Measurements from ENCODE around the gene PTGES2. TPM values are rescaled to one million over a fixed set of nuclear protein-coding genes. Genes with fewer than 3 reads are reported as not detected.
"Not testable (repeated sequence)": the region's sequence is repeated elsewhere in the genome, so short reads cannot be mapped to it uniquely, and the experiment has no call there.

Gene PTGES2
- total RNA-seq, 2 experiments from 2014 or later = 47.7 to 48.5 TPM

DNA sequence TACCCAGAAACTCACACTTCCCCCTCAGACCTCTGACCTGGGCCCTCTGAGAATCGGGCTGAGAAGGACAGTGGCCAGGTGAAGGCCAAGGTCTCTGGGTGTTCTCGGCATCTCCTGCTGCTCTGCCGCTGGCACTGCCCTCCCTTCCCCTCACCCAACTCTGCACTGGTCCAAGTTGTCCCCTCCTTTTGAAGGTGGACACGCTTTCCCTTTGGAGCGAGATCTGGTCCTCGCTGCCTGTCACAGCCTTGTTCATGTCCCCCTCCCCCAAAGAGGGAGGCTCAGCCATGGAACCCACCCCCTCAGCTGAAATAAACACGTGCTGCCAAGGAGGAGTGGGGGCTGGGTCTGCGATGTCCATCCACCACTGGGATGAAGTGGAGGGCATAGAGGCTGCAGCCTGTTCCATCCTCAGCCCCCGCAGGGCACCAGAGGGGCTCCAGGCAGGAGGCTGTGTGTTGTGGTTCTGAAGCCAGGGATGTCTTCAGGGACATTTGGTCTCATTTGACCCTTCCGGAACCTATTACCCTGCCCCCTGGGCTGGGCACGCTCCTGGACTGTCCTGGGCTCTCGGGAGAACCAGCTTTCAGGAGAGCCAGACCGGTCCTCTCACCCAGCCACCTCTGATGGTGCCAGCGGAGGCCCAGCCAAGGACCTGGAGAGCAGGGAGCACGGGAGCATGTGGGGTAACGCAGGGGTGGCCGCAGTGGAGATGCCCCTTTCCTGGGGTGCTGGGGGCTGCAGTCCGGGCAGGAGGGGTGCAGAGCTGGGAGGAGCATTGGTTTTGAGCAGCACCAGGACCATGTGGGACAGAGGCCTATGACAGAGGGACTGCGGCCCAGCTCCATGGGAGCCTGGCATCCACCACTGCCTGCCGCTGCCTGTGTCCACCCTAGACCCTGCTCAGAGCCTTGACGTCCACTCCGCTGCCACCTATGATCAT lies 17.0 kb upstream of the PTGES2 start:
- ChIA-PET CTCF (no interaction called here), POLR2A (no interaction called here)
- Mint-ChIP-seq H3K9me3 (ENCODE audit: low read depth) (no peaks in the 10 kb centered on the region), H3K27ac (no peak overlapping the region), H3K4me1 (peaks cover 9% of the 10 kb centered on the region), H3K27me3 (no peaks in the 10 kb centered on the region), H3K4me3 (no peak overlapping the region), H3K36me3 (ENCODE audit: low read depth) (no peaks in the 10 kb centered on the region)
- DNase-seq (no peak), ATAC-seq (no peak)
- intact Hi-C loops (cut with DNase I, micrococcal nuclease) = no loop called here

DNA sequence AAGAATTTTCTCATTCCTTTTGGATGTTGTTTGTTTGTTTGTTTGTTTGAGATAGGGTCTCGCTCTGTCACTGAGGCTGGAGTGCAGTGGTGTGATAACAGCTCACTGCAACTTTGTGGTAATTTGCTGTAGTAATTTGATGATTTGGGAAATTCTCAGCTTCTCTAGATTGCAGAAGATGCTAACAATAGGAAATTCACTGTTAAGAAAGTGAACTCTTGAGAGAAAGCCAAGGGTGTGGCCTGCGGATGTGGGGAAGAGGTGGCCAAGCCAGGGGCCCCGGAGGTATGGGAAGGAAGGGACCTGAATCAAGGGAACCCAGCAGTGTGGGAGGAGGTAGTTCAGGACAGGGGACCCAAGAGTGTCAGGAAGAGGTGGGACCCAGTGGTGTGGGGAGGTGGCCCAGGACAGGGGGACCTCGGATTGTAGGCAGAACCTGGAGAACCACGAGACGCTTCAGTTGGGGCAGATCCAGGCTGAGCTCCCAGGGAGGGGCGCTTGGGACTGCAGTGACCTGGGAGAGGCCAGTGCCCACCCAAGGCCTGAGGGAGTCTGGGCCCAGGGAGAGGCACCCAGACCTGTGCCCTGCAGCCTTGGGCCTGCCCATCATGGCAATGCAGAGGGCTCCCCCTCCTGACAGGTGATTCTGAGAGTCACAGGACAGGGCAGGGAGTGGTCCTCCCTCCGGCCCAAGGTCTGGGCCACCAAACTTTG lies 16.2 kb upstream of the PTGES2 start:
- Mint-ChIP-seq H3K4me1 (peaks cover 9% of the 10 kb centered on the region), H3K27ac (no peak overlapping the region), H3K9me3 (ENCODE audit: low read depth) (no peaks in the 10 kb centered on the region), H3K4me3 (no peak overlapping the region), H3K27me3 (no peaks in the 10 kb centered on the region), H3K36me3 (ENCODE audit: low read depth) (no peaks in the 10 kb centered on the region)
- ATAC-seq (no peak), DNase-seq (no peak)
- ChIA-PET POLR2A (interaction anchor here (0.5 kb wide), 1 partner anchor 158 kb away, joined by 3 read pairs; no protein-coding TSS in a partner anchor), CTCF (interaction anchor here (0.7 to 2.4 kb wide), 2 partner anchors 19 to 91 kb away, joined by 3 to 6 read pairs; no protein-coding TSS in a partner anchor)
- intact Hi-C loops (cut with DNase I, micrococcal nuclease) = no loop called here

- DNase-seq (no peak), ATAC-seq (no peak)
- no peaks in the 10 kb centered on the region for H3K9me3 Mint-ChIP-seq (ENCODE audit: low read depth)
- POLR2A ChIA-PET = no interaction called here
- H3K4me3 Mint-ChIP-seq = no peak overlapping the region
- intact Hi-C loops (cut with DNase I, micrococcal nuclease) = no loop called here
- peaks cover 9% of the 10 kb centered on the region for H3K4me1 Mint-ChIP-seq
- CTCF ChIA-PET = interaction anchor here (0.6 to 2.4 kb wide), 2 partner anchors 18 to 25 kb away, joined by 3 to 6 read pairs; no protein-coding TSS in a partner anchor
- H3K36me3 Mint-ChIP-seq (ENCODE audit: low read depth) = no peaks in the 10 kb centered on the region
- H3K27me3 Mint-ChIP-seq = no peaks in the 10 kb centered on the region
- H3K27ac Mint-ChIP-seq = no peak overlapping the region
Measured at GRCh38 chr9:128142596-128142995, 15.1 kb upstream of the PTGES2 start.

GRCh38 chr9:128142061-128142460 lies 14.5 kb upstream of the PTGES2 start:
- ChIA-PET CTCF (interaction anchor here (0.6 to 2.4 kb wide), 3 partner anchors 9 to 25 kb away, joined by 3 to 6 read pairs (median 3); no protein-coding TSS in a partner anchor), POLR2A (no interaction called here)
- H3K4me3 Mint-ChIP-seq = no peak overlapping the region
- H3K36me3 Mint-ChIP-seq (ENCODE audit: low read depth) = no peaks in the 10 kb centered on the region
- intact Hi-C loops (cut with DNase I, micrococcal nuclease) = no loop called here
- H3K27ac Mint-ChIP-seq = peak overlapping the region; percentile 75
- H3K4me1 Mint-ChIP-seq = peaks cover 9% of the 10 kb centered on the region
- H3K27me3 Mint-ChIP-seq = no peaks in the 10 kb centered on the region
- no peaks in the 10 kb centered on the region for H3K9me3 Mint-ChIP-seq (ENCODE audit: low read depth)
- ATAC-seq = peak; percentile 74
- peak; percentile 20 for DNase-seq

DNA sequence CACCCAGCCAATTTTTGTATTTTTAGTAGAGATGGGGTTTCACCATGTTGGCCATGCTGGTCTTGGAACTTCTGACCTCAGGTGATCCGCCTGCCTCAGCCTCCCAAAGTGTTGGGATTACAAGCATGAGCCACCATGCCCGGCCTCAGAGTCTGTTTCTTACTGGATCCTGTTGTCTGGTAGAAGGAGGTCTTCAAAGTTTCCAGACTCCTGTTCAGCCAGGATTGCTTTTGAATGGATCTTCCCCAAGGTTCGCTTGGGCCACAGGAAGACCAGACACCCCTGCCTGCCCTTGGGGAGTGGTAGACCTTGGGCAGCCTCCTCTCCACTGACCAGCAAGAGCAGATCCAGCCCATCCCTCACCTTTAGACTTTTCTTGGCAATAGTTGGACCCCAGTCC lies 14.1 kb upstream of the PTGES2 start:
- H3K27ac Mint-ChIP-seq = no peak overlapping the region
- intact Hi-C loops (cut with DNase I, micrococcal nuclease) = no loop called here
- peaks cover 9% of the 10 kb centered on the region for H3K4me1 Mint-ChIP-seq
- no peaks in the 10 kb centered on the region for H3K9me3 Mint-ChIP-seq (ENCODE audit: low read depth)
- ATAC-seq (no peak), DNase-seq (no peak)
- H3K4me3 Mint-ChIP-seq = no peak overlapping the region
- H3K27me3 Mint-ChIP-seq = no peaks in the 10 kb centered on the region
- ChIA-PET CTCF (interaction anchor here (0.6 to 2.4 kb wide), 2 partner anchors 9 to 17 kb away, joined by 3 to 6 read pairs; no protein-coding TSS in a partner anchor), POLR2A (no interaction called here)
- H3K36me3 Mint-ChIP-seq (ENCODE audit: low read depth) = no peaks in the 10 kb centered on the region

- peaks cover 10% of the 10 kb centered on the region for H3K4me1 Mint-ChIP-seq
- no peak for ATAC-seq
- H3K36me3 Mint-ChIP-seq (ENCODE audit: low read depth) = no peaks in the 10 kb centered on the region
- H3K4me3 Mint-ChIP-seq = no peak overlapping the region
- POLR2A ChIA-PET = no interaction called here
- no peaks in the 10 kb centered on the region for H3K9me3 Mint-ChIP-seq (ENCODE audit: low read depth)
- intact Hi-C loops (cut with DNase I, micrococcal nuclease) = no loop called here
- CTCF ChIA-PET = no interaction called here
- no peak overlapping the region for H3K27ac Mint-ChIP-seq
- DNase-seq = no peak
- H3K27me3 Mint-ChIP-seq = no peaks in the 10 kb centered on the region
Measured at GRCh38 chr9:128139621-128140020, 12.1 kb upstream of the PTGES2 start.

DNA sequence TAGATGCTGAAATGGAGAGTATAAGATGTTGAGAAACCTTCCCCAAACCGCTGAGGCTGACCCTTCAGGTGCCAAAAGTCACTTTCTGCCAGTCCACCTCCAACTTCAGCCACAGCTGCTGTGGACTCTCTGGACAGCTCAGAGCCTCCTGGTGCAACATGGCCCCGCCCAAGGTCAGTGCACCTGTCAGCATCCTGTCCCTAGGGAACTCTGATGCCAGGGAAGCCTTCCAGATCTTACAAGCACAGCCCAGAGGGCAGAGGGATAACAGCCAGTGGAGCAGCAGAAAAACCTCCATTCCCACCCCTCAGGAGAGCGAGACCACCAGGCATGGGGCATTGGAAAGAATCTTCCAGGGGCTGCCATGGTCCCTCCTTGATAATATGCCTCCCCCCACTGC lies 10.5 kb upstream of the PTGES2 start:
- ATAC-seq = no peak
- no peaks in the 10 kb centered on the region for H3K36me3 Mint-ChIP-seq (ENCODE audit: low read depth)
- no peak overlapping the region for H3K27ac Mint-ChIP-seq
- H3K4me1 Mint-ChIP-seq = peaks cover 8% of the 10 kb centered on the region
- ChIA-PET POLR2A (no interaction called here), CTCF (no interaction called here)
- no peak overlapping the region for H3K4me3 Mint-ChIP-seq
- H3K9me3 Mint-ChIP-seq (ENCODE audit: low read depth) = no peaks in the 10 kb centered on the region
- DNase-seq = no peak
- intact Hi-C loops (cut with DNase I, micrococcal nuclease) = no loop called here
- no peaks in the 10 kb centered on the region for H3K27me3 Mint-ChIP-seq

DNA sequence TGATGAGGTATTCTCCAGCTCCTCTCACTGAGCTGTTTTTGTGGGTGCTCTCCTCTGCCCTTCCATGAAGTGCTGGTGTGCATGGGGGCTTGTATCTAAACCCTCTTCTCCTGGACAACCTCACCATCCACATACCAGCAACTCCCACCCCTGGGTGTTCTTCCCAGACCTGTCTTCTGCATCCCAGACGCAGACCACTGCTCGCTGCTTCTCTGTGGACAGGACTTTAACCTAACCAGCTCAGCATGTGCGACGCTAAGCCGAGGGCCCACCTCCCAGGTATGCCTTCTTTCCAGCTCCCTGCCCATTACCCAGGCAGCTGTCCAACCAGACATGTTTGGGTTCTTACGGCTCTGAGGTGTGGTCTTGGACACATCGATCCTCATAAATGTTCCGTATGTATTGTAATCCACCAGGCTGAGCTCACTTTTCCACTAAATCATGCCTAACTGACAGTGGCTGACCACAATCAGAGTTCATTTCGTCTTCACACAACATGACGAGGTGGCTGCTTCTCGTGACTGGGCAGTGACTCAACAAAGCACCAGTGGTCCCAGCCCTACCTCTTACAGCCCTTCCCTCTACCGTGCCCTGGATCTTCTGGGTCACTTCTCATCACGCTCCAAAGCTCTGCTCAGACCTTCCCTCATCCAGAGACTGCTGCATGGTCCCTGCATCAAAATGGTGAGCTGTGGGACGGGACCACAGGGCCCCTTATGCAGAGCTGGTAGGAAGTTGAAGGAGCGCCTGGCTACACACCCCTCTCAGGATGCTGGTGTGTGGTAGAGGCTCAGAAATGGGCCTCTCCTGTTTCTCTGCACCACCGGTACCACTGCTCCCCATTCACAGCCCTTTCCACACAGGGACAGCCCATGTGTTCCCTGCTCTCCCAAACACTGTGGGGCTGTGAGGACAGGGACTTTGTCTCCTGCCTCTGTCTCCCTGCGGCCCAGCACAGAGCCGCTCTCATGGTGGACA lies 9.6 kb upstream of the PTGES2 start:
- no peak for ATAC-seq

DNA sequence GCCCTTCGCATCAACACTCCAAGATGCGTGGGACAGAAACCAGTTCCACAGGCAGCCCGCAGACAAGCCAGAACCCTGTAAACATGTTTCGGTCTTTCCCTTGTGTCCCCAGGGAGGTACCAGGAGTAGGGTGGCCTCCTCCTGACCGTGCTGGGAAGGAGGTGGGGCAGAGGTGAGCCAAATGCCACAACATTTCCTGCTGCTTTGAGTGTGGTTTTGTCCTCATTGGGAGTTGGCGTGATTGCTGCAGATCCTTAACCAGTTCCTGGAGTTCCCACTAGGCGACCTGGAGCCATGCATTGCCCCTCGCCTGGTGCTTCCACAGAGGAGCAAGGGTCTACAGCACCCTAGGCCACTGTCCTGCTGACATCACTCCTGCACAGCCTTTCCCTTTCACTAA lies 8.0 kb upstream of the PTGES2 start:
- H3K27ac Mint-ChIP-seq; POLR2A ChIA-PET; H3K4me3 Mint-ChIP-seq; H3K4me1 Mint-ChIP-seq; CTCF ChIA-PET; H3K36me3 Mint-ChIP-seq (ENCODE audit: low read depth); ATAC-seq; DNase-seq; H3K9me3 Mint-ChIP-seq (ENCODE audit: low read depth); intact Hi-C loops (cut with DNase I, micrococcal nuclease); H3K27me3 Mint-ChIP-seq: not testable (repeated sequence)

More for the DNA sequence above, 9.6 kb upstream of the PTGES2 start:
- Mint-ChIP-seq H3K36me3 (ENCODE audit: low read depth) (no peaks in the 10 kb centered on the region), H3K27me3 (no peaks in the 10 kb centered on the region), H3K4me3 (no peak overlapping the region), H3K4me1 (peaks cover 5% of the 10 kb centered on the region), H3K9me3 (ENCODE audit: low read depth) (no peaks in the 10 kb centered on the region), H3K27ac (no peak overlapping the region)
- ChIA-PET CTCF (interaction anchor here (1.2 kb wide), 1 partner anchor 11 kb away, joined by 3 read pairs; no protein-coding TSS in a partner anchor), POLR2A (interaction anchor here (0.6 kb wide), 1 partner anchor 811 kb away, joined by 7 read pairs; no protein-coding TSS in a partner anchor)
- no peak for DNase-seq
- intact Hi-C loops (cut with DNase I, micrococcal nuclease) = no loop called here

- DNase-seq; intact Hi-C loops (cut with DNase I, micrococcal nuclease); POLR2A ChIA-PET; ATAC-seq; H3K4me3 Mint-ChIP-seq; H3K27me3 Mint-ChIP-seq; H3K36me3 Mint-ChIP-seq (ENCODE audit: low read depth); H3K9me3 Mint-ChIP-seq (ENCODE audit: low read depth); H3K27ac Mint-ChIP-seq: not testable (repeated sequence)
- H3K4me1 Mint-ChIP-seq = peaks cover 11% of the 10 kb centered on the region
- CTCF ChIA-PET = interaction anchor here (0.6 to 1.6 kb wide), 2 partner anchors 15 to 428 kb away, joined by 3 to 6 read pairs; no protein-coding TSS in a partner anchor
Measured at GRCh38 chr9:128132139-128132538, 4.6 kb upstream of the PTGES2 start.

GRCh38 chr9:128131346-128131745 lies 3.8 kb upstream of the PTGES2 start:
- H3K4me1 Mint-ChIP-seq = peaks cover 12% of the 10 kb centered on the region
- H3K27ac Mint-ChIP-seq; intact Hi-C loops (cut with DNase I, micrococcal nuclease); H3K27me3 Mint-ChIP-seq; H3K4me3 Mint-ChIP-seq; H3K36me3 Mint-ChIP-seq (ENCODE audit: low read depth); CTCF ChIA-PET; ATAC-seq; POLR2A ChIA-PET; DNase-seq; H3K9me3 Mint-ChIP-seq (ENCODE audit: low read depth): not testable (repeated sequence)

All from activated CD4-positive, alpha-beta T cell treated with anti-CD3 and anti-CD28 coated beads for 36 hours (primary cell).